BLaER1 treated with 17β-estradiol and CSF1 and Interleukin-3, amounts not matched to agents 10 nM and 100 nM (cell line): Measurements from ENCODE around the gene TECPR2.

Experiments
- H3K27ac ChIP-seq, 11 experiments: shearing (Covaris generic); formaldehyde crosslinking; 2 replicates each; pipeline ENCODE4 v1.8.1; 2022
- H3K27me3 ChIP-seq, 11 experiments: shearing (Covaris generic); formaldehyde crosslinking; 2 replicates each; pipeline ENCODE4 v1.8.1; 2022
- H3K36me3 ChIP-seq, 11 experiments: shearing (Covaris generic); formaldehyde crosslinking; 2 replicates each; pipeline ENCODE4 v1.8.1; 2022
- H3K4me1 ChIP-seq, 10 experiments: shearing (Covaris generic); formaldehyde crosslinking; 2 replicates each; pipeline ENCODE4 v1.8.1; 2022
- H3K4me2 ChIP-seq, 11 experiments: shearing (Covaris generic); formaldehyde crosslinking; 2 replicates each; pipeline ENCODE4 v1.8.1; 2022
- H3K4me3 ChIP-seq, 10 experiments: shearing (Covaris generic); formaldehyde crosslinking; 2 replicates each; pipeline ENCODE4 v1.8.1; 2022
- H3K9ac ChIP-seq, 11 experiments: shearing (Covaris generic); formaldehyde crosslinking; 2 replicates each; pipeline ENCODE4 v1.8.1; 2022
- H3K9me3 ChIP-seq, 11 experiments: shearing (Covaris generic); formaldehyde crosslinking; replicated peaks in 1 of 11; 2 replicates each; pipeline ENCODE4 v1.8.1; 2022
- H4K20me1 ChIP-seq, 11 experiments: shearing (Covaris generic); formaldehyde crosslinking; 2 replicates each; pipeline ENCODE4 v1.8.1; 2022
- Cebpa-rat ChIP-seq, 11 experiments: shearing (Covaris generic); IDR thresholded peaks; 2 replicates each; pipeline ENCODE4 v1.8.1; 2022

The TECPR2 gene

GRCh38 chr14:102469261-102469660, 106.5 kb downstream of the TECPR2 start:
- H3K4me2 ChIP-seq = no peak overlapping the region
- H3K9me3 ChIP-seq = peaks cover 0 to 24% (median 7%) of the 10 kb centered on the region in 11 experiments; a peak in 8 of 22 replicates
- no peak overlapping the region for H3K4me3 ChIP-seq
- peaks cover 3 to 75% (median 20%) of the 10 kb centered on the region in 11 experiments; a peak in 16 of 22 replicates for H3K36me3 ChIP-seq
- H3K9ac ChIP-seq = no peak overlapping the region
- no peak for TF ChIP-seq Cebpa-rat (IDR thresholded peaks at IDR 0.05)
- H4K20me1 ChIP-seq = no peaks in the 10 kb centered on the region
- H3K27ac ChIP-seq = no peak overlapping the region
- peaks cover 0 to 10% (median 6%) of the 10 kb centered on the region in 10 experiments; a peak in 10 of 20 replicates for H3K4me1 ChIP-seq
- no peaks in the 10 kb centered on the region for H3K27me3 ChIP-seq

- Histone ChIP-seq H3K4me3 (no peak overlapping the region), H4K20me1 (no peaks in the 10 kb centered on the region), H3K4me2 (peak overlapping the region in 3 of 11 experiments; percentile 9 to 17 (median 16); a peak in 2 of 22 replicates), H3K9me3 (peaks cover 0 to 30% (median 12%) of the 10 kb centered on the region in 11 experiments; a peak in 13 of 22 replicates), H3K27ac (no peak overlapping the region), H3K4me1 (peaks cover 0 to 10% (median 6%) of the 10 kb centered on the region in 10 experiments; a peak in 10 of 20 replicates), H3K27me3 (no peaks in the 10 kb centered on the region), H3K9ac (no peak overlapping the region), H3K36me3 (peaks cover 0 to 50% (median 5%) of the 10 kb centered on the region in 11 experiments; a peak in 8 of 22 replicates)
- TF ChIP-seq Cebpa-rat (IDR thresholded peaks at IDR 0.05) = no peak
Measured at GRCh38 chr14:102471921-102472790, 109.4 kb downstream of the TECPR2 start.

- Histone ChIP-seq H3K27ac (no peak overlapping the region), H3K4me1 (peaks cover 0 to 10% (median 6%) of the 10 kb centered on the region in 10 experiments; a peak in 10 of 20 replicates), H3K27me3 (no peaks in the 10 kb centered on the region), H3K36me3 (peaks cover 0 to 44% (median 5%) of the 10 kb centered on the region in 11 experiments; a peak in 7 of 22 replicates), H3K4me3 (no peak overlapping the region), H4K20me1 (no peaks in the 10 kb centered on the region), H3K9me3 (peaks cover 0 to 26% (median 14%) of the 10 kb centered on the region in 11 experiments; a peak in 13 of 22 replicates), H3K9ac (no peak overlapping the region), H3K4me2 (no peak overlapping the region)
- no peak for TF ChIP-seq Cebpa-rat (IDR thresholded peaks at IDR 0.05)
Measured at GRCh38 chr14:102472791-102473150, 110.0 kb downstream of the TECPR2 start.

- Histone ChIP-seq H3K27ac (no peak overlapping the region), H3K4me2 (no peak overlapping the region), H3K9ac (no peak overlapping the region)
Measured at GRCh38 chr14:102473559-102473958, 110.8 kb downstream of the TECPR2 start.

GRCh38 chr14:102474934-102475333, 112.2 kb downstream of the TECPR2 start:
- H3K4me1 ChIP-seq = peaks cover 6 to 18% (median 9%) of the 10 kb centered on the region in 10 experiments; a peak in 17 of 20 replicates
- H4K20me1 ChIP-seq = no peaks in the 10 kb centered on the region
- H3K36me3 ChIP-seq = peaks cover 0 to 25% (median 5%) of the 10 kb centered on the region in 11 experiments; a peak in 6 of 22 replicates
- no peak overlapping the region for H3K9ac ChIP-seq
- peaks cover 0 to 17% (median 0%) of the 10 kb centered on the region in 11 experiments; a peak in 8 of 22 replicates for H3K9me3 ChIP-seq
- no peak for TF ChIP-seq Cebpa-rat (IDR thresholded peaks at IDR 0.05)
- no peaks in the 10 kb centered on the region for H3K27me3 ChIP-seq
- no peak overlapping the region for H3K27ac ChIP-seq
- no peak overlapping the region for H3K4me3 ChIP-seq
- H3K4me2 ChIP-seq = no peak overlapping the region

More at GRCh38 chr14:102473559-102473958, 110.8 kb downstream of the TECPR2 start:
- Histone ChIP-seq H3K9me3 (peaks cover 0 to 18% (median 10%) of the 10 kb centered on the region in 11 experiments; a peak in 12 of 22 replicates), H3K4me3 (no peak overlapping the region), H3K4me1 (peaks cover 0 to 10% (median 6%) of the 10 kb centered on the region in 10 experiments; a peak in 10 of 20 replicates), H3K27me3 (no peaks in the 10 kb centered on the region), H4K20me1 (no peaks in the 10 kb centered on the region), H3K36me3 (peaks cover 0 to 36% (median 5%) of the 10 kb centered on the region in 11 experiments; a peak in 6 of 22 replicates)
- TF ChIP-seq Cebpa-rat (IDR thresholded peaks at IDR 0.05) = no peak

- Histone ChIP-seq H3K4me2 (peak overlapping the region in 2 of 11 experiments; percentile 49 to 57; a peak in 1 of 22 replicates), H3K27me3 (no peaks in the 10 kb centered on the region), H3K36me3 (peaks cover 0 to 8% (median 0%) of the 10 kb centered on the region in 11 experiments; a peak in 2 of 22 replicates), H3K9ac (no peak overlapping the region), H3K27ac (peak overlapping the region in 2 of 11 experiments; percentile 12 to 25; a peak in 3 of 22 replicates), H3K4me3 (no peak overlapping the region), H3K9me3 (peaks cover 0 to 17% (median 0%) of the 10 kb centered on the region in 11 experiments; a peak in 9 of 22 replicates), H3K4me1 (peaks cover 0 to 9% (median 6%) of the 10 kb centered on the region in 10 experiments; a peak in 11 of 20 replicates), H4K20me1 (no peaks in the 10 kb centered on the region)
- no peak for TF ChIP-seq Cebpa-rat (IDR thresholded peaks at IDR 0.05)
Measured at GRCh38 chr14:102479107-102479506, 116.4 kb downstream of the TECPR2 start.

- no peak overlapping the region for H3K4me3 ChIP-seq
- H4K20me1 ChIP-seq = no peaks in the 10 kb centered on the region
- peaks cover 0 to 17% (median 0%) of the 10 kb centered on the region in 11 experiments; a peak in 9 of 22 replicates for H3K9me3 ChIP-seq
- H3K4me2 ChIP-seq = peak overlapping the region in 7 of 11 experiments; percentile 14 to 57 (median 29); a peak in 7 of 22 replicates
- H3K9ac ChIP-seq = no peak overlapping the region
- H3K36me3 ChIP-seq = peaks cover 0 to 8% (median 0%) of the 10 kb centered on the region in 11 experiments; a peak in 2 of 22 replicates
- TF ChIP-seq Cebpa-rat (IDR thresholded peaks at IDR 0.05) = no peak
- H3K27ac ChIP-seq = peak overlapping the region in 2 of 11 experiments; percentile 12 to 25; a peak in 3 of 22 replicates
- no peaks in the 10 kb centered on the region for H3K27me3 ChIP-seq
- H3K4me1 ChIP-seq = peaks cover 0 to 9% (median 6%) of the 10 kb centered on the region in 10 experiments; a peak in 11 of 20 replicates
Measured at GRCh38 chr14:102479777-102480176, 117.0 kb downstream of the TECPR2 start.

- peaks cover 0 to 12% (median 0%) of the 10 kb centered on the region in 11 experiments; a peak in 9 of 22 replicates for H3K9me3 ChIP-seq
- no peak overlapping the region for H3K27ac ChIP-seq
- no peak for TF ChIP-seq Cebpa-rat (IDR thresholded peaks at IDR 0.05)
- no peaks in the 10 kb centered on the region for H3K36me3 ChIP-seq
- H3K4me3 ChIP-seq = no peak overlapping the region
- H3K27me3 ChIP-seq = no peaks in the 10 kb centered on the region
- H3K4me1 ChIP-seq = peaks cover 0 to 9% (median 6%) of the 10 kb centered on the region in 10 experiments; a peak in 11 of 20 replicates
- H3K4me2 ChIP-seq = no peak overlapping the region
- H4K20me1 ChIP-seq = no peaks in the 10 kb centered on the region
- H3K9ac ChIP-seq = no peak overlapping the region
Measured at GRCh38 chr14:102481371-102481770, 118.6 kb downstream of the TECPR2 start.
